ENCODE measurements around the gene MYD88.

Gene MYD88

DNA sequence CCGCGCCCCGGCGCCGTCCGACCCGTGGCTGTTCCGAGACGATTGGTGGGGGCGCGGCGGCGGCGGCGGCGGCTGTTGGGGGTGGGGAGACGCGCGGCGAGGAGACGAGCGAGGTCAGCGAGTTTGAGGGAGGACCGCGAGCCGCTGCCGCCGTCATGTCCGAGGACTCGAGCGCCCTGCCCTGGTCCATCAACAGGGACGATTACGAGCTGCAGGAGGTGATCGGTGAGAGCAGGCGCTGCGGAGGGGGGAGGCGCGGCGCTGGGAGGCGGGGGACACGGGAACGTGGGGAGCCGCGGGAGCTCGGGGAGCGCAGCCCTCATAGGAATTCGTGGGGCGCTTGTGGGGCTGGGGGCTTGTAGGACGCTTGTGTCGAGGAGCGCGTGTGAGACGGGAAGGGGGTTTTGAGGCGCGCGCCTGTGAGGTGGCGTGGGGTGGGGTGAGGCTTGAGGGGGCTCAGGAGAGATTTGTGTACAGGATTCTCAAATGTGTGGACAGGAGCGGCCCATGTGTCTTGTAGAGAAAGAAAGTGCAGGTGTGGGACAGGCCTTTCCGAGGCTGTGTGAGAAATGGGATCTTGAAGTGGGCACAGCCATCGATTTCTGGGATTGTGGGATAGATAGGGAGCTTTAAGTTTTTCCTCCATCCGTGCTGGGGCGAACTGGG lies 27.4 kb downstream of the MYD88 start:
- DNase-seq (ENCODE audit: low spot score), result no peak

GRCh38 chr3:38167591-38167990 lies 29.1 kb downstream of the MYD88 start:
- peak; percentile 12 for DNase-seq (ENCODE audit: low spot score)

GRCh38 chr3:38168151-38169026 lies 29.9 kb downstream of the MYD88 start:
- DNase-seq (ENCODE audit: low spot score), result no peak

DNA sequence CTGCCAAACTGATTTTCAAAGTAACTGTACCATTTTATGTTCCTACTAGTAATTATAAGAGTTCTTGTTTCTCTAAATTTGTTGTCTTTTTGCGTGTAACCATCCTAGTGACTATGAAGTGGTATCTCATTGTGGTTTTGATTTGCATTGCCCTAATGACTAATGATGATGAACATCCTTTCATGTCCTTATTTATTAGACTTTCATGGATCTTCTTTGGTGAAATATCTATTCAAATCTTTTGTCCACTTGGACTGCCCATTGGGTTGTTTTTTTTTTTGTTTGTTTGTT lies 30.5 kb downstream of the MYD88 start:
- no peak for DNase-seq (ENCODE audit: low spot score)

- no peak for DNase-seq (ENCODE audit: low spot score)
Observed at GRCh38 chr3:38170722-38171121, 32.3 kb downstream of the MYD88 start.

- no peak for DNase-seq (ENCODE audit: low spot score)
Observed at GRCh38 chr3:38171622-38172021, 33.2 kb downstream of the MYD88 start.

GRCh38 chr3:38173834-38174418 lies 35.5 kb downstream of the MYD88 start:
- no peak for DNase-seq (ENCODE audit: low spot score)

DNA sequence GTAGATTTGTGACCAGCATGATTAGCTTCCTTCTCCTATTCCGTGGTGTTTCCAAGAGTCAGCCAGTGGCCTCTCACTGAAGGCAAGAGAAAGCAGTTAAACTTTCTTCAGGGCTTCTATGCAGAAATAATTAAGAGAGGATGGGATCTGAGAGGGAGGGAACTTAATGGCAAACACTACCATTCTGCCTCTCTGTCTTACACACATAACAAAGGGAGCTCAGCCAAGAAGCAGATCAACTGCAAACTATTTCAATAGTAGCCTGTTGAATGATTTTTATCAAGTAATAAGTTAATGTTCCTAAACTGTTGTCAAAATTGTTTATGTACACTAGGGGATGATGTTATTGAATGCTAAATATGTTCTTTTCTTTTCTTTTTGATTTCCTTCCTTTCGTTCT lies 38.7 kb downstream of the MYD88 start:
- no peak for DNase-seq (ENCODE audit: low spot score)

GRCh38 chr3:38186781-38187180 lies 48.3 kb downstream of the MYD88 start:
- DNase-seq (ENCODE audit: low spot score), result no peak

- DNase-seq (ENCODE audit: low spot score), result no peak
Observed at GRCh38 chr3:38190481-38190881, 52.0 kb downstream of the MYD88 start.
